ENCODE measurements around the gene USP6NL.
A peak's percentile ranks its signal among the peaks of the same experiment; 100 is the strongest.

Gene USP6NL

DNA sequence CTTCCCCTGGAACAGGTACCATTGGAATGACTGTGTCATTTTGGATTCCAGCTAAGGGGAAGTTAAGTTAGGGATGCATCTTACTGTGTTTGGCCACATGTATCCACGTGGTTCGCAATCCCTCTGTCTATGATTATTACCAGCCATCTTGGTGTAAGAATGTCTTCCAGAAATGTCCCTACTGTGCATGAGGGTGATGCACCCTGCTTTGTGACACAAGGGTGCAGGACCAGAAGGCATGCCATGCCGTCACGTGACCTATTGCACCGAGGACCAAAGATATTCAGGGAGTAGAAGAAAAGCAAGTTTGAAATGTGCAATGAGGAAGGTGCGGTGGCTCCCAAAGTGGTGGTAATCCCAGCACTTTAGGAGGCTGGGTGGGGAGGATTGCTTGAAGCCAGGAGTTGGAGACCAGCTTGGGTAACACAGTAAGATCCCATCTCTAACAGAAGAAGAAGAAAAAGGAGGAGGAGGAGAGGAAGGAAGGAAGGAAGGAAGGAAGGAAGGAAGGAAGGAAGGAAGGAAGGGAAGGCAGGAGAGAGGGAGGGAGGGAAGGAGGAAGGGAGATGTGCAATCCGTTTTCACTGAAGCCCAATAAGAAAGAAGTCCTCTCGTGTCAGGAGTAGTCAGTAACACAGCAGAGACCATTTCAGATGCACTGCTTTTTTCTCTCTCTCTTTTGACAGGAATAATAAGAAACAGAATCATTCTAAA lies 42.5 kb upstream of the USP6NL start:
- Histone ChIP-seq H3K9ac (ENCODE audit: low read depth, low read length, poor library complexity) (peak overlapping the region; percentile 16), H4K91ac (ENCODE audit: low read depth, low read length, poor library complexity) (no peak overlapping the region), H3K79me1 (ENCODE audit: low read depth, low read length) (no peaks in the 10 kb centered on the region), H2BK120ac (ENCODE audit: low read depth, low read length) (no peak overlapping the region), H3K18ac (ENCODE audit: low read length) (no peak overlapping the region), H3K36me3 (replicated peaks in 1 of 2; ENCODE audit: control insufficient read depth in 2 of 2, insufficient read depth in 2 of 2, low read length in 2 of 2) (no peaks in the 10 kb centered on the region), H3K9me3 (replicated peaks in 1 of 2; ENCODE audit: control insufficient read depth in 2 of 2, insufficient read depth in 1 of 2, low read depth in 1 of 2, low read length in 2 of 2) (no peaks in the 10 kb centered on the region), H2AFZ (ENCODE audit: low read length) (no peak overlapping the region), H2AK5ac (ENCODE audit: low read depth, low read length) (no peak overlapping the region), H2BK15ac (ENCODE audit: low read length) (no peak overlapping the region), H2BK5ac (ENCODE audit: low read length) (no peak overlapping the region), H3K14ac (ENCODE audit: low read length) (peak overlapping the region; percentile 66), H3K4me3 (ENCODE audit: low read length in 2 of 2) (no peak overlapping the region), H3K23ac (ENCODE audit: low read depth, low read length, poor library complexity) (no peak overlapping the region), H2BK12ac (ENCODE audit: low read length) (no peak overlapping the region), H3K27me3 (ENCODE audit: control insufficient read depth in 3 of 3, insufficient read depth in 3 of 3, low read depth in 1 of 3, low read length in 3 of 3) (peaks cover 0 to 3% (median 0%) of the 10 kb centered on the region in 3 experiments), H3K27ac (replicated peaks; ENCODE audit: low read length) (no peak overlapping the region), H4K8ac (ENCODE audit: low read depth, low read length) (no peak overlapping the region), H3K4ac (ENCODE audit: low read length) (no peak overlapping the region), H3K4me1 (ENCODE audit: control insufficient read depth in 2 of 2, insufficient read depth in 1 of 2, low read depth in 1 of 2, low read length in 2 of 2) (peaks cover 0 to 1% of the 10 kb centered on the region in 2 donors), H3K4me2 (ENCODE audit: insufficient read depth, low read length, poor library complexity, severe bottlenecking) (no peak overlapping the region)
- no CpG with 5 or more reads among the region's 8 CpGs for WGBS, 2 donors (ENCODE audit: extremely low coverage in 2 of 2, insufficient read length in 2 of 2, insufficient replicate concordance in 1 of 2)
- DNase-seq (ENCODE audit: low spot score), result no peak

DNA sequence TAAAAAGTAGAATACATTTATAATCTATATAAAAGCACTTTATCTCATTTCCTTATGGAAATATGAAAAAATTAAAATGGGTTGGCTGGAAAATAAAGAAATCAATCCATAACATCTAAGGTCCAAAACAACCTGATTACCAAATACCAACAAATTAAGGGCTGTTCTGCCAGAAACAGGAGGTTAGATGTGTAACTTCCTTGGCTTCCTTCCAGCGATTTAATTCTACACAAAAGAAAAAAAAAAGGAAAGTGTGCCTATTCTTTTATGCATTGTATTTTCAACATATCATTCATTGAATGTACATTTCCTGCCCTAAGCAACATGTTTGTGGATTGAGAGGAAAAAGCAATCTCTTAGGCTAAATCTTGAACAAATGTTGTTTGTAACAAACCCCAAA lies 36.2 kb upstream of the USP6NL start:
- H2AFZ ChIP-seq (ENCODE audit: low read length), result no peak overlapping the region
- H3K9me3 ChIP-seq (replicated peaks in 1 of 2; ENCODE audit: control insufficient read depth in 2 of 2, insufficient read depth in 1 of 2, low read depth in 1 of 2, low read length in 2 of 2), result no peaks in the 10 kb centered on the region
- no peak overlapping the region for H3K9ac ChIP-seq (ENCODE audit: low read depth, low read length, poor library complexity)
- no peak overlapping the region for H3K4me2 ChIP-seq (ENCODE audit: insufficient read depth, low read length, poor library complexity, severe bottlenecking)
- no peak overlapping the region for H3K4ac ChIP-seq (ENCODE audit: low read length)
- H3K36me3 ChIP-seq (replicated peaks in 1 of 2; ENCODE audit: control insufficient read depth in 2 of 2, insufficient read depth in 2 of 2, low read length in 2 of 2), result no peaks in the 10 kb centered on the region
- no CpG with 5 or more reads among the region's 1 CpG for WGBS, 2 donors (ENCODE audit: extremely low coverage in 2 of 2, insufficient read length in 2 of 2, insufficient replicate concordance in 1 of 2)
- no peak overlapping the region for H3K23ac ChIP-seq (ENCODE audit: low read depth, low read length, poor library complexity)
- H2BK120ac ChIP-seq (ENCODE audit: low read depth, low read length), result no peak overlapping the region
- H3K27me3 ChIP-seq (ENCODE audit: control insufficient read depth in 3 of 3, insufficient read depth in 3 of 3, low read depth in 1 of 3, low read length in 3 of 3), result no peaks in the 10 kb centered on the region
- H3K79me1 ChIP-seq (ENCODE audit: low read depth, low read length), result no peaks in the 10 kb centered on the region
- no peak overlapping the region for H2AK5ac ChIP-seq (ENCODE audit: low read depth, low read length)
- H4K8ac ChIP-seq (ENCODE audit: low read depth, low read length), result no peak overlapping the region
- H3K18ac ChIP-seq (ENCODE audit: low read length), result no peak overlapping the region
- DNase-seq (ENCODE audit: low spot score), result no peak
- H3K27ac ChIP-seq (replicated peaks; ENCODE audit: low read length), result no peak overlapping the region
- H2BK5ac ChIP-seq (ENCODE audit: low read length), result no peak overlapping the region
- no peaks in the 10 kb centered on the region for H3K4me1 ChIP-seq (ENCODE audit: control insufficient read depth in 2 of 2, insufficient read depth in 1 of 2, low read depth in 1 of 2, low read length in 2 of 2)
- H3K14ac ChIP-seq (ENCODE audit: low read length), result no peak overlapping the region
- H2BK12ac ChIP-seq (ENCODE audit: low read length), result no peak overlapping the region
- no peak overlapping the region for H2BK15ac ChIP-seq (ENCODE audit: low read length)
- no peak overlapping the region for H3K4me3 ChIP-seq (ENCODE audit: low read length in 2 of 2)
- H4K91ac ChIP-seq (ENCODE audit: low read depth, low read length, poor library complexity), result no peak overlapping the region

DNA sequence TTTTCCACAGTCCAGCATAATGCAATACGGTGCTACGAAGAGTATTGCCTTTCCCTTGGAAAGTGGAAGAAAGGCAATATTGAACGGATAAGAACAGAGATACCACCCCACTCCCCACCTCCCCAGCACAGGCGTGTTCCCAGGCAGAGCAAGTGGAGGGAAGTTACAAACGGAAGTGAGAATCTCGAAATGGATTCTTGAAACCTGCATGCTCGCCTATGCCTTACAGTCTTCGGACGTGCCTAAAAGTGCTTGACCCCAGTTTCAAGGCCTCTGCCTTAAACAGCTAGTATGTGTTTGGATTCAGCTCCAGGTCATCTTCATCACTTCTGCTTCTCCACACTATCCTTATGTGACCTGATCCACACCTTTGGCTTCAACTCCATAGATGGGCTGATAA lies 35.0 kb upstream of the USP6NL start:
- no peak overlapping the region for H3K23ac ChIP-seq (ENCODE audit: low read depth, low read length, poor library complexity)
- H3K9ac ChIP-seq (ENCODE audit: low read depth, low read length, poor library complexity), result no peak overlapping the region
- H2BK120ac ChIP-seq (ENCODE audit: low read depth, low read length), result no peak overlapping the region
- H3K4ac ChIP-seq (ENCODE audit: low read length), result no peak overlapping the region
- no peak overlapping the region for H2BK12ac ChIP-seq (ENCODE audit: low read length)
- no peaks in the 10 kb centered on the region for H3K27me3 ChIP-seq (ENCODE audit: control insufficient read depth in 3 of 3, insufficient read depth in 3 of 3, low read depth in 1 of 3, low read length in 3 of 3)
- H3K18ac ChIP-seq (ENCODE audit: low read length), result no peak overlapping the region
- no peak overlapping the region for H2BK5ac ChIP-seq (ENCODE audit: low read length)
- no peaks in the 10 kb centered on the region for H3K9me3 ChIP-seq (replicated peaks in 1 of 2; ENCODE audit: control insufficient read depth in 2 of 2, insufficient read depth in 1 of 2, low read depth in 1 of 2, low read length in 2 of 2)
- WGBS, 2 donors (ENCODE audit: extremely low coverage in 2 of 2, insufficient read length in 2 of 2, insufficient replicate concordance in 1 of 2), result no CpG with 5 or more reads among the region's 9 CpGs
- no peaks in the 10 kb centered on the region for H3K79me1 ChIP-seq (ENCODE audit: low read depth, low read length)
- H2AK5ac ChIP-seq (ENCODE audit: low read depth, low read length), result no peak overlapping the region
- no peak overlapping the region for H2BK15ac ChIP-seq (ENCODE audit: low read length)
- no peaks in the 10 kb centered on the region for H3K36me3 ChIP-seq (replicated peaks in 1 of 2; ENCODE audit: control insufficient read depth in 2 of 2, insufficient read depth in 2 of 2, low read length in 2 of 2)
- H4K8ac ChIP-seq (ENCODE audit: low read depth, low read length), result no peak overlapping the region
- no peak overlapping the region for H4K91ac ChIP-seq (ENCODE audit: low read depth, low read length, poor library complexity)
- no peak overlapping the region for H3K4me3 ChIP-seq (ENCODE audit: low read length in 2 of 2)
- no peak overlapping the region for H2AFZ ChIP-seq (ENCODE audit: low read length)
- H3K14ac ChIP-seq (ENCODE audit: low read length), result no peak overlapping the region
- H3K4me1 ChIP-seq (ENCODE audit: control insufficient read depth in 2 of 2, insufficient read depth in 1 of 2, low read depth in 1 of 2, low read length in 2 of 2), result no peaks in the 10 kb centered on the region
- no peak overlapping the region for H3K27ac ChIP-seq (replicated peaks; ENCODE audit: low read length)
- H3K4me2 ChIP-seq (ENCODE audit: insufficient read depth, low read length, poor library complexity, severe bottlenecking), result no peak overlapping the region
- no peak for DNase-seq (ENCODE audit: low spot score)

DNA sequence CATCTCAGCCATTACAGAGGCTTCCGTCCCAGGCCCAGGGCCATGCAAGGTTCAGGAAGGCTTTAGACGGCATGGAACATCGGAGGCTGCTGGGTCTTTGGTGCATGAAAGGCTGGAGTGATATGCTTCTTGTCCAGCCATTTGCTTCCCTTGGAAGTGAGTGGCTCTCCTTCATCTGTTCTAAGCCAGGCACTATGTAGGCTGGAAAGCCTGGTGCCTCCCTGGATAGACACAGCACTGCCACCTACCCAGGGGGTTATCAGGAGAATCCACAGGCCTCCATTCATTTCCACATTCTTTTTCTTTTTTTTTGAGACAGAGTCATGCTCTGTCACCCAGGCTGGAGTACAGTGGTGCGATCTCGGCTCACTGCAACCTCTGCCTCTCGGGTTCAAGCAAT lies 31.6 kb upstream of the USP6NL start:
- no peak overlapping the region for H3K9ac ChIP-seq (ENCODE audit: low read depth, low read length, poor library complexity)
- no peaks in the 10 kb centered on the region for H3K4me1 ChIP-seq (ENCODE audit: control insufficient read depth in 2 of 2, insufficient read depth in 1 of 2, low read depth in 1 of 2, low read length in 2 of 2)
- H3K4ac ChIP-seq (ENCODE audit: low read length), result no peak overlapping the region
- no peak overlapping the region for H3K27ac ChIP-seq (replicated peaks; ENCODE audit: low read length)
- H2AFZ ChIP-seq (ENCODE audit: low read length), result no peak overlapping the region
- H3K9me3 ChIP-seq (replicated peaks in 1 of 2; ENCODE audit: control insufficient read depth in 2 of 2, insufficient read depth in 1 of 2, low read depth in 1 of 2, low read length in 2 of 2), result no peaks in the 10 kb centered on the region
- no peak overlapping the region for H3K4me3 ChIP-seq (ENCODE audit: low read length in 2 of 2)
- no peak overlapping the region for H2BK12ac ChIP-seq (ENCODE audit: low read length)
- H3K14ac ChIP-seq (ENCODE audit: low read length), result no peak overlapping the region
- H3K18ac ChIP-seq (ENCODE audit: low read length), result no peak overlapping the region
- WGBS, 2 donors (ENCODE audit: extremely low coverage in 2 of 2, insufficient read length in 2 of 2, insufficient replicate concordance in 1 of 2), result no CpG with 5 or more reads among the region's 6 CpGs
- no peak overlapping the region for H2BK5ac ChIP-seq (ENCODE audit: low read length)
- no peak overlapping the region for H4K8ac ChIP-seq (ENCODE audit: low read depth, low read length)
- no peaks in the 10 kb centered on the region for H3K36me3 ChIP-seq (replicated peaks in 1 of 2; ENCODE audit: control insufficient read depth in 2 of 2, insufficient read depth in 2 of 2, low read length in 2 of 2)
- H3K4me2 ChIP-seq (ENCODE audit: insufficient read depth, low read length, poor library complexity, severe bottlenecking), result no peak overlapping the region
- no peak overlapping the region for H3K23ac ChIP-seq (ENCODE audit: low read depth, low read length, poor library complexity)
- DNase-seq (ENCODE audit: low spot score), result no peak
- H3K79me1 ChIP-seq (ENCODE audit: low read depth, low read length), result no peaks in the 10 kb centered on the region
- H4K91ac ChIP-seq (ENCODE audit: low read depth, low read length, poor library complexity), result no peak overlapping the region
- no peak overlapping the region for H2AK5ac ChIP-seq (ENCODE audit: low read depth, low read length)
- H2BK15ac ChIP-seq (ENCODE audit: low read length), result no peak overlapping the region
- no peaks in the 10 kb centered on the region for H3K27me3 ChIP-seq (ENCODE audit: control insufficient read depth in 3 of 3, insufficient read depth in 3 of 3, low read depth in 1 of 3, low read length in 3 of 3)
- no peak overlapping the region for H2BK120ac ChIP-seq (ENCODE audit: low read depth, low read length)
